CD4-positive, alpha-beta T cell treated with Interleukin-6 at 100 ng/mL for 8 hours (primary cell): Measurements from ENCODE around the gene BPTF.
A peak's percentile ranks its signal among the peaks of the same experiment; 100 is the strongest.
"Not testable (repeated sequence)": the region's sequence is repeated elsewhere in the genome, so short reads cannot be mapped to it uniquely, and the experiment has no call there.

Experiments used
- DNase-seq: peaks from one replicate; pipeline ENCODE4 v3.0.0-alpha.2; 2020; ENCODE audit warnings: mixed read lengths, low spot score

Gene BPTF

DNA sequence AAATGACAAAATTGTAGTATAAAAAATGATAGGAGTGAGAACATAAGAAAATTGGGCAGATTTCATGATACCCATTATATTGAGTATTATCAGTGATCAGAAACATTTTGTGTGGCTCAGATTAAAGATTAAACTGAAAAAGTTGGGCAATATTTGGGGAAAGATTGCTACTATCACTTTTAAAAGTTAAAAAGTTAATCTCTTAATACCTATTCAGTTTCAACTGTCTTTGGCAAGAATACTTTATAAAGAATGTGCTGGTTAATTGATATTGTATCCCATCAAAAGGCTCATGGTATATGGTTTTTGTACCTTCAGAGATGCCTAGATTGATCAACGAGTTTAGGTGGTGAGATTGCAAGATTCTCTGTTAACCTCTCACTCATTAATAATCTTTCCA lies 55.8 kb downstream of the BPTF start:
- DNase-seq: no peak

DNA sequence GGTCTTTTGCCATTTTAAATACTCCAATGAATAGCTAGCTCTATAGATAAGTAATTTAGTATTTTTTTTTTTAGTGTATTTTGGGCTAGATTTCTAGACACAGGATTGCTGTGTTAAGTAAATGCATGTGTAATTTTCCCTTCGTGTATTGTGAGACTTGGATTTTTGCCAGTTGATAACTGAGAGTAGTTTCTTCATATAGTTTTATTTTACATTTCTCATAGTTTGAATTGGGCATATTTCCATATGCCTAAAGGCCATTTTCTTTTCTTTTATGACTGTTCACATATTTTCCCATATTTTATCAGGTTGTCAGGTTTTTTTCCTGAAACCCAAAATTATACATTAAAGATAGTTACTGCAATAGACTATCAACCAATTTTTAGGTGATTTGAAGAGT lies 59.4 kb downstream of the BPTF start:
- no peak for DNase-seq

DNA sequence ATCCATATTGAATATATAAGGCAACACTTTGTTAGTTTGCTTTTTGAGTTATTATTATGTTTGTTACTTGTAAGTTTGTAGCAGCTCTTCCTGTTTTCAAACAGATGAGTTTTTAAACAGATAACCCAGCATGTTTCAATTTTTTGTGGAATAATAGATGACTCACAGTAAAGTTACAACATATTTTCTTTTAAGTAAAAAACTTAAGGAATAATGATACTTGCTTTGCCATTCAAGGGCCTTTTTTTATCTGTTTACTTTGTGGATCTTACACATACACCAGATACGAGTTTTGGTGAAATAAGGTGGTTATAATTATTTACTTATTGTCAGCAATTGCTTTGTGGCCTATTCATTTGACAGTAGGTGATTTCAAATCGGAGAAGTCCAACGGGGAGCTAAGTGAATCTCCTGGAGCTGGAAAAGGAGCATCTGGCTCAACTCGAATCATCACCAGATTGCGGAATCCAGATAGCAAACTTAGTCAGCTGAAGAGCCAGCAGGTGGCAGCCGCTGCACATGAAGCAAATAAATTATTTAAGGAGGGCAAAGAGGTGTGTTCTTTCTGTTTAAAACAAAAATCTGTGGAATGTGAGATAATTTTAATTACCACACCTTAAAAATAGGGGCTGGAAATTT lies 66.3 kb downstream of the BPTF start:
- no peak for DNase-seq

DNA sequence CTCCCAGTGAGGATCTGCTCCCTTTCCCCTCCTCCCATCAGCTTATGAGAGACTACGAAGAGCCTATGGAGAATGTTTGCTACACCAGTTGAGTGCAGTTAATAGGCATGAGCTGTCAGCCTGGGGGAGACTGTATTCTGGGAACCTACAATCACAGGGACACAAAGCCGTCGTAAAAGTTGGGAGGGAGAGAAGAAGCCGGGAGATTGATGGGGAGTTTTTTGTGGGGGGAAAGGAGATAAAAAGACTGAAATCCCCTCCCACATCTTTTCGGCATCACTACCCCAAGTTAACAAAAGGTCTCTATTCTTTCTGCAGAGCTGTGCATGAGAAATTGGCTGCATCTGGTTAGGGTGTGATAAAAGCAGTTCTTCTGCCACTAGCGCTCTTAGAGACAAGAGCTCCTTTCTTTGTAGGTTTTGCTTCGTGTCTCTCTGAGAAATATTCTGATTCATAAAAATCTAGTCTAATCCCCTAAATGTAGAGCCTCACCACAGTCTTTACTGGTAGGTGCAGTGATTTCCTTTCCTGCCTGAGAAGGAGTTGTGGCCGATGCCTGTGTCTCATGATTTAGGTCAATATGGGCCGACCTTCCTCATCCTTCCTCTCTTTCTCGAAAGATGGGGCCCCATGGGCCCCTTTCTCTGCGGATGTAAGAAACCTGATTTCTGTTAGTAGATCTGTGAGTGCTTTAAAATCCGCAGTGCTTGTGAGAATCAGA lies 77.4 kb downstream of the BPTF start:
- no peak for DNase-seq

GRCh38 chr17:67905298-67905697 lies 80.0 kb downstream of the BPTF start:
- DNase-seq: not testable (repeated sequence)

GRCh38 chr17:67910117-67910803 lies 85.0 kb downstream of the BPTF start:
- not testable (repeated sequence) for DNase-seq

GRCh38 chr17:67911059-67911782 lies 85.9 kb downstream of the BPTF start:
- no peak for DNase-seq

- DNase-seq: no peak
Observed at GRCh38 chr17:67912088-67912487, 86.8 kb downstream of the BPTF start.

- DNase-seq: no peak
Observed at GRCh38 chr17:67912656-67913055, 87.4 kb downstream of the BPTF start.

DNA sequence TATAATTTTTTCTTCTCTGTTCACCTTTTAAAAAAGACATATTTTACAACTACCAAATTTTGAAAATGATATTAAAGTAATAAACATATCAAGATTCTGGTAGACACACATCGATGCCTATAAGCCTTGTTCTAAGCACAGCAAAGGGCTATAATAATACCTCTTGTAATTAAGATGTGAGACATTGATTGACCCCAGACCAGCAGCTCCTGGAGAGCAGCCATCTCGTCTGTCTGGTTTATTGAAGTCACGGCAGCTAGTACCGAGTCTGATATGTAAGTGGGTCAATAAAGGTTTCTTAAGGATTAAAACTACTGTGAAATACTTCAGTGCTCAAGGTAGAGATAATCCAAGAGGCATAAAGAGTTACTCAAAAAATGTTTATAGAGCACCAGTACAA lies 94.9 kb downstream of the BPTF start:
- no peak for DNase-seq

DNA sequence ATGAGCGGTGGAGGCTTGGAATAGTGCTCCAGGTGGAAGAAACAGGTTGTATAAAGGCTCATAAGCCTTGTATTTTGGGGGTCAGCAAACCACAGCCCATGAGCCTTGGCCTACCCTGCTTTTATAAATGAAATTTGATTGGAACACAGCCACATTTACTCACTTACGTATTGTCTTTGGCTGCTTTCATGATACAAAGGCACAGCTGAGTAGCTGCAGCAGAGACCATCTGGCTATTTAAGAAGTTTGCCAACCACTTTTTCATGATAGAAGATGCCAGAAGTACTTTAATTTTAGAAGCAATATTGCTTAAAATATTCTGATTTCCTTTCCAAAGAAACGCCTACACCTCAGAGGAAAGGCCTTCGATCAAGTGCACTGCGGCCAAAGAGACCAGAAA lies 97.2 kb downstream of the BPTF start:
- DNase-seq: no peak

- DNase-seq: not testable (repeated sequence)
Observed at GRCh38 chr17:67928842-67929241, 103.5 kb downstream of the BPTF start.

DNA sequence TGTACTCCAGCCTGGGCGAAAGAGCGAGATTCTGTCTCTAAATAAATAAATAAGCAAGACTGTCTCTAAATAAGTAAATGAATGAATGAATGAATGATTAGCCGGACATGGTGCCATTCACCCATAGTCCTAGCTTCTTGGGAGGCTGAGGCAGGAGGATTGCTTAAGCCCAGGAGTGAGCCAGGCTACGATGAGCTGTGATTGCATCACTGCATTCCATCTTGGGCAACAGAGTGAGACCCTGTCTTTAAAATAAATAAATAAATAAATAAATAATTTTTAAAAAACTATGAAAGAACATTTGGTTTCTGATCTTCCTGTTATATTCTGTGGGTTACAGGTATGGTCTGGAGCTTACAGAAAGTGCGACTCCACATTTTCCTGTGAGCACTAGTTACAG lies 105.9 kb downstream of the BPTF start:
- no peak for DNase-seq

- DNase-seq: no peak
Observed at GRCh38 chr17:67942810-67943209, 117.5 kb downstream of the BPTF start.

GRCh38 chr17:67944035-67944434 lies 118.7 kb downstream of the BPTF start:
- no peak for DNase-seq

DNA sequence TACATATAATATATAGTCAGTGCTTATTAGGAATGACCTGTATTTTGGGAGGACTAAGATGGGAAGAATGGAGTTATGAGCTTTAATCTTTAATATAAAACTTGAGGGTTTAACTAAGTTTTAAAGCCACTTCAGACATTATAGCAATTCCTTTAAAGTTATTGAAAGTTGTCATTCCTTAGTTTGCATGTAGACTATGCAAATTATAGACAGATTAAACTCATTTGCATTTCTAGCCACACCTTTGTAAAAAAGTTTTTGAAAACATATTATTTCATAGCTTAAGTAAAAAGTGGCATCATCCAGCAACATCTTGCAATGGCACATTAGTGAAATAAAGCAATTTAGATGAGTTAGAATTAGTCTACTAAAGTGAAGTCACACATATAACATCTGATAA lies 121.2 kb downstream of the BPTF start:
- no peak for DNase-seq

GRCh38 chr17:67947325-67947813 lies 122.1 kb downstream of the BPTF start:
- no peak for DNase-seq

DNA sequence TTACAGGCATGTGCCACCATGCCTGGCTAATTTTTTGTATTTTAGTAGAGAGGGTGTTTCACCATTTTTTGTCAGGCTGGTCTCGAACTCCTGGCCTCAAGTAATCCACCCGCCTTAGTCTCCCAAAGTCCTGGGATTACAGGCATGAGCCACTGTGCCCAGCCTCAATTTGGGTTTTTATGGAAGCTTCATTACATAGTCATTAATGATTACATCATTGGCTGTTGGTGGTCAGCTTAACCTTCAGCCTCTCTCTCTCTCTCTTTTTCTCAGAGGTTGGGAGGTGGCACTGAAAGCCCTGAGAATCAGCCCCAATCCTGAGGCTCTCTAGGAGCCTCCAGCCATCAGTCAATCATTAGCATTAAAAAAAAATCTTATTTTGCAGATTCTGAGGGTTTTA lies 125.6 kb downstream of the BPTF start:
- DNase-seq: no peak

- no peak for DNase-seq
Observed at GRCh38 chr17:67959510-67959909, 134.2 kb downstream of the BPTF start.

GRCh38 chr17:67960276-67960675 lies 135.0 kb downstream of the BPTF start:
- not testable (repeated sequence) for DNase-seq

GRCh38 chr17:67962156-67962555 lies 136.9 kb downstream of the BPTF start:
- not testable (repeated sequence) for DNase-seq

GRCh38 chr17:67963145-67963572 lies 137.9 kb downstream of the BPTF start:
- peak; percentile 64 for DNase-seq
